Left lung (tissue), 10 donors: ENCODE data around the gene FAM240A. TPM values are rescaled to one million over a fixed set of nuclear protein-coding genes. Genes with fewer than 3 reads are reported as not detected.
"Not testable (repeated sequence)": the region's sequence is repeated elsewhere in the genome, so short reads cannot be mapped to it uniquely, and the experiment has no call there.

Experiments used
- ATAC-seq: fragments of 200-7000 bp; cut with Tn5 transposase; one replicate; pipeline ENCODE4 v1.9.1; 2020; ENCODE audit warnings: moderate library complexity
- DNase-seq, 4 donors: peaks; one replicate each; pipeline ENCODE4 v3.0.0-alpha.2; 2013 to 2020
- H3K27ac ChIP-seq, 2 donors: fragments of 200-600 bp; sonication (generic) in 1 of 2; one replicate each; pipeline versions ENCODE4 v1.5.0 to v1.8.0; 2020 to 2021
- H3K27me3 ChIP-seq, 2 donors: fragments of 200-600 bp; sonication (generic) in 1 of 2; one replicate each; pipeline versions ENCODE4 v1.5.0 to v1.8.0; 2020 to 2021
- H3K36me3 ChIP-seq, 2 donors: fragments of 200-600 bp; sonication (generic) in 1 of 2; one replicate each; pipeline versions ENCODE4 v1.5.0 to v1.8.0; 2020 to 2021
- H3K4me1 ChIP-seq, 2 donors: fragments of 200-600 bp; one replicate each; pipeline ENCODE4 v1.8.0; 2021
- H3K4me3 ChIP-seq, 2 donors: fragments of 200-600 bp; sonication (generic) in 1 of 2; one replicate each; pipeline versions ENCODE4 v1.5.0 to v1.8.0; 2020 to 2021; ENCODE audit warnings: mild to moderate bottlenecking in 1 of 2
- H3K9me3 ChIP-seq, 2 donors: fragments of 200-600 bp; sonication (generic) in 1 of 2; one replicate each; pipeline versions ENCODE4 v1.5.0 to v1.8.0; 2020 to 2021
- intact Hi-C, 2 donors: fragments of 100-400 bp; cut with DNase I; formaldehyde crosslinking; loops; one replicate each; pipeline versions ENCODE4 v1.11.2 to v1.14.2; 2022
- polyA plus RNA-seq, 6 donors: library from polyadenylated mRNA; unstranded; fragments of 120-200 nt; gene quantifications; one replicate each; pipeline ENCODE4 v1.2.1, GENCODE V29; 2013; ENCODE audit not compliant: insufficient read length in 6 of 6
- total RNA-seq, 2 donors: library from RNA; stranded (reverse); fragmentation: NEBNext Ultra II Directional; extraction: Animal tissue kit (Norgen Biotek cat#: 25700); gene quantifications; one replicate each; pipeline ENCODE4 v1.2.1, GENCODE V29; 2021
- TF ChIP-seq, protein P1 (sequence below), 2 donors: fragments of 200-600 bp; sonication (generic) in 1 of 2; IDR thresholded peaks; one replicate each; pipeline versions ENCODE4 v1.5.0 to v1.8.0; 2021; ENCODE audit warnings: antibody characterized with exemption in 2 of 2
- donor health status: DM: no; HTN: yes; CAD: no.
- donor health status: DM: no; HTN: no; CAD: no.

FAM240A gene
- total and polyA plus RNA-seq, 8 donors, result not detected

DNA sequence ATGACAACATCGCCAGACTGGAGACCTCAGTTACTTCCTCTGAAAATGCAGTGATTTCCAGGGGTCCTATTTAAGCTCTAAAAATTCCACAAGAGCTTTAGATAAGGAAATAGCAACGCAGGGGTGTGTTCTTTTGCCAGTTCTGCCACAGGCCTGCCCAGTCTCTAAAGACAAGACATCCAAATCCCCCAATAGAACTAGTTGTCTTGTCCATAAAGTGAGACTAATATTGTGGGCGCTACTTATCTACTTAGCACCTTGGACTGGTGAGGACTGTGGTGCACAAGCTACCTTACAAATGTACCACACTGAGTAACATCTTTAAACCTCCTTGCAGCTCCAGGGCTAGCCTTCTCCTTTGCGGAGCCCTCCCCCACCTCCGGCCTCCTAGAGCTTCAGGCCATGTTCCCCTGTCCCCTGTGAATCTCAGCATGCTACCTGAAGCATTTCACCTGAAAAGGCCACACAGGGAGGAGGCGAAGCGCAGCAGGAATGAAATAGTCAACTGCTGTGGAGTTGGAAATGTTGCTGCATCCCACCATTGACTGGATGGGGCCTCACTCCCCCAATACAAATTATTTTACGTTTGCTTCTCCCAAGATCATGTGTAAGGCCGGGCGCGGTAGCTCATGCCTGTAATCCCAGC, 36.6 kb upstream of the FAM240A start:
- Histone ChIP-seq H3K4me1 (peaks cover 0 to 7% of the 10 kb centered on the region in 2 donors), H3K27ac (no peak overlapping the region), H3K27me3 (peaks cover 0 to 20% of the 10 kb centered on the region in 2 donors), H3K36me3 (no peaks in the 10 kb centered on the region), H3K4me3 (no peak overlapping the region), H3K9me3 (no peaks in the 10 kb centered on the region)
- DNase-seq (no peak), ATAC-seq (no peak)
- TF ChIP-seq, protein P1, sequence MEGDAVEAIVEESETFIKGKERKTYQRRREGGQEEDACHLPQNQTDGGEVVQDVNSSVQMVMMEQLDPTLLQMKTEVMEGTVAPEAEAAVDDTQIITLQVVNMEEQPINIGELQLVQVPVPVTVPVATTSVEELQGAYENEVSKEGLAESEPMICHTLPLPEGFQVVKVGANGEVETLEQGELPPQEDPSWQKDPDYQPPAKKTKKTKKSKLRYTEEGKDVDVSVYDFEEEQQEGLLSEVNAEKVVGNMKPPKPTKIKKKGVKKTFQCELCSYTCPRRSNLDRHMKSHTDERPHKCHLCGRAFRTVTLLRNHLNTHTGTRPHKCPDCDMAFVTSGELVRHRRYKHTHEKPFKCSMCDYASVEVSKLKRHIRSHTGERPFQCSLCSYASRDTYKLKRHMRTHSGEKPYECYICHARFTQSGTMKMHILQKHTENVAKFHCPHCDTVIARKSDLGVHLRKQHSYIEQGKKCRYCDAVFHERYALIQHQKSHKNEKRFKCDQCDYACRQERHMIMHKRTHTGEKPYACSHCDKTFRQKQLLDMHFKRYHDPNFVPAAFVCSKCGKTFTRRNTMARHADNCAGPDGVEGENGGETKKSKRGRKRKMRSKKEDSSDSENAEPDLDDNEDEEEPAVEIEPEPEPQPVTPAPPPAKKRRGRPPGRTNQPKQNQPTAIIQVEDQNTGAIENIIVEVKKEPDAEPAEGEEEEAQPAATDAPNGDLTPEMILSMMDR (IDR thresholded peaks at IDR 0.05), result no peak
- intact Hi-C loops, result no loop called here

DNA sequence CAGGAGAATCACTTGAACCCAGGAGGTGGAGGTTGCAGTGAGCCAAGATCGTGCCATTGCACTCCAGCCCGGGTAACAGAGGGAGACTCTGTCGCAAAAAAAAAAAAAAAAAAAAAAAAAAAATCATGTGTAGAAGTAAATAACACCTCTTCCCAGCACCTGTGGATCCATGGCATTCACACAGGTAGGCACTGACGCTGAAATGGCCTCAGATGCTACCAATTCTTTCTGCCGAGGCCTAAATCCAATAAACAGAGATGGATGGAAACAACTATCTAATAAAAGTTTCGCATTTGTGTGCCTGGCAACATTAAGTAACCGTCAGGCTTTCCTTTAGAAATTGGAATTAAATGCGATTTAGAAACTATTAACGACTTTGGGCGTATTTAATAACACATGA, 35.9 kb upstream of the FAM240A start:
- Histone ChIP-seq H3K4me1 (peaks cover 0 to 7% of the 10 kb centered on the region in 2 donors), H3K4me3 (no peak overlapping the region), H3K27me3 (peaks cover 0 to 20% of the 10 kb centered on the region in 2 donors), H3K27ac (no peak overlapping the region), H3K36me3 (no peaks in the 10 kb centered on the region), H3K9me3 (no peaks in the 10 kb centered on the region)
- ATAC-seq (no peak), DNase-seq (no peak)
- intact Hi-C loops, result no loop called here
- TF ChIP-seq, protein P1 (IDR thresholded peaks at IDR 0.05), result no peak

DNA sequence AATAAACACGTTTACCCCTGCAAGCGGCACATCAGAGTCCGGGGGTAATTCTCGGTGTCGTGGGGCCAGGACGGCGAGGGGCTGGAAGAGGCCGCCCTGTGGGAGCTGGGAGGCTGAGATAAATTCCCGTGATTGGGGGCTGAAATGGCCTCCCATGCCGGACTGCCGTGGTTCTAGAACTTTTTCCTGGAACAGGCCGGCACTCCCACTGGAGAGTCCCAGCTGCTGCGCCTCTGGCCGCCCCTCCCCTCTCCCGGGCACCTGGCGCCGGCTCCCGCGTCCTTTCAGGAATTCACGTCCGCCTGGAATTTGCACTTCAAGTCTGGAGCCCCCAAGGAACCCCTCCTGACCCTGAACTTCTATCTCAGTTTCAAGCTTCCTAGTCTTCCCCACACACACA, 35.4 kb upstream of the FAM240A start:
- Histone ChIP-seq H3K9me3 (no peaks in the 10 kb centered on the region), H3K4me1 (peaks cover 0 to 7% of the 10 kb centered on the region in 2 donors), H3K4me3 (no peak overlapping the region), H3K27ac (no peak overlapping the region), H3K36me3 (no peaks in the 10 kb centered on the region), H3K27me3 (peaks cover 0 to 20% of the 10 kb centered on the region in 2 donors)
- intact Hi-C loops, result no loop called here
- DNase-seq (no peak), ATAC-seq (peak; percentile 75)
- TF ChIP-seq, protein P1 (IDR thresholded peaks at IDR 0.05), result no peak

DNA sequence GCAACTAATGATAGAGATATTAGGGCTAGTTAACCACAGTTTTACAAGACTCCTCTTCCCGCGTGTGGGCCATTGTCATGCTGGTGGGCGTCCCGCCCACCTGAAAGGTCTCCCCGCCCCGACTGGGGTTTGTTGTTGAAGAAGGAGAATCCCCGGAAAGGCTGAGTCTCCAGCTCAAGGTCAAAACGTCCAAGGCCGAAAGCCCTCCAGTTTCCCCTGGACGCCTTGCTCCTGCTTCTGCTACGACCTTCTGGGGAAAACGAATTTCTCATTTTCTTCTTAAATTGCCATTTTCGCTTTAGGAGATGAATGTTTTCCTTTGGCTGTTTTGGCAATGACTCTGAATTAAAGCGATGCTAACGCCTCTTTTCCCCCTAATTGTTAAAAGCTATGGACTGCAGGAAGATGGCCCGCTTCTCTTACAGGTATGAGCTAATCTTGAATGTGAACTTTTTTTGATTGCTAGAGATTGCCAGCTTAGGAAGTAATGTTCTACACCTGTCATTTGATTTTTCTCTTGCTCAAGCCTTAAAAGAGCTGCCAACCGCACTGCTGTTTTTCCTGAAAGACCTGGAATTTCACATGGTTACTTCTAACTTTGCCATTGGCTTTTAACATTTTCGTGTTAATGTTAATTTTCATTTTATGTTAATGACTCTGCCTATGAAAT, 34.6 kb upstream of the FAM240A start:
- intact Hi-C loops, H3K9me3 ChIP-seq, ATAC-seq, H3K27ac ChIP-seq, H3K36me3 ChIP-seq, H3K4me1 ChIP-seq, H3K4me3 ChIP-seq, DNase-seq: not testable (repeated sequence)
- H3K27me3 ChIP-seq, result peaks cover 0 to 20% of the 10 kb centered on the region in 2 donors

DNA sequence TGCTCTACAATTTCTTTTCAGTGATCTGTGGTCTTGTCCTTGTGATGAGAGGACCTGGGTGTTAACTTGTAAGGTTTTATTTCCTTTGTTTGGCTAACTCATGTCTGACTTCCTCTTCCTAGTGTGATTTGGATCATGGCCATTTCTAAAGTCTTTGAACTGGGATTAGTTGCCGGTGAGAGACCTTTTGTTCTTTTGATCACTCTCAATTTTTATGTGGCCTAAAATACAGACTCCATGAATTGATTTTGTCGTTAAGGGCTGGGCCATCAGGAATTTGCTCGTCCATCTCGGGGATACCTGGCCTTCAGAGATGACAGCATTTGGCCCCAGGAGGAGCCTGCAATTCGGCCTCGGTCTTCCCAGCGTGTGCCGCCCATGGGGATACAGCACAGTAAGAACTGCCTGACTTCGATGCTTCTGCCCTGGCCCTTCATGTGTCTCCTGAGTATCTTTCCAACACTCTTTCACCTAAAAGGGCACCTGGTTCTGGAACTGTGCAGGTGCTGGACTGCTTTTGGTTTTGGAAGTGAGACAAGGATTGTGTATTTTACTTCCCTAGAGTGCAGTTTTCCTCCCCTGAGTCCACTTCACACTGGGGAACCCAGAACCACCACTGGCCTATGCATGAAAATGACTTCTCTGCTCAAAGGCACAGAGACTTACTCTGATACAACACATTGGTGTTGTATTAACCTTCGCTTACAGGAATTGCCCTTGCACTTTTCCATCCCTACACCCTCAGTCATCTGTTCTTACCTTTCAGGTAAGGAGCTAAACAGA, 33.2 kb upstream of the FAM240A start:
- no peak for ATAC-seq
- Histone ChIP-seq H3K27me3 (peaks cover 0 to 20% of the 10 kb centered on the region in 2 donors), H3K9me3 (no peaks in the 10 kb centered on the region), H3K4me3 (no peak overlapping the region), H3K27ac (no peak overlapping the region), H3K36me3 (no peaks in the 10 kb centered on the region), H3K4me1 (peaks cover 0 to 7% of the 10 kb centered on the region in 2 donors)
- DNase-seq, result no peak
- intact Hi-C loops, result no loop called here
- TF ChIP-seq, protein P1 (IDR thresholded peaks at IDR 0.05), result no peak
